Dedifferentiated amniotic fluid mesenchymal stem cell (primary cell): ENCODE results near the gene P2RX3.
"Not testable (repeated sequence)": the region's sequence is repeated elsewhere in the genome, so short reads cannot be mapped to it uniquely, and the experiment has no call there.

ENCODE experiments used
- DNase-seq: peaks from one replicate; pipeline ENCODE4 v3.0.0-alpha.2; 2016; ENCODE audit errors: extremely low spot score

The P2RX3 gene

DNA sequence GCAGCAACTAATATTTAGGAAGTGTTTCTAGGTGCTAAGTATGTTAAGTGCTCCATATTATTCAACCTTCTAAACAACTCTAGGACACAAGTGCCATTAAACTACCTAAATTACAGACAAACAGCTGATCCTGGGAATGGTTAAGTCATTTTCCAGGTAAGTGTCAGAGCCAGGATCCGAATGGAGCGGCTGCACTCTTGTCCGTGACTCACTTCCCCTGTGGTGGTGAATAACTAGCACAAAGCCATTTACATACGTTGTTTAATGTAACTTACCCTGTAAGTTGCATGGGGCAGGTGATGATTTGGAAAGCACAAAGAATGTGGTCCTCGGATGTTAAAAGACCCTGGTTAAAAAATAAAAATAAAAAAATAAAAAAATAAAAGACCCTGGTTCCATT lies 61.1 kb downstream of the P2RX3 start:
- DNase-seq, result no peak

DNA sequence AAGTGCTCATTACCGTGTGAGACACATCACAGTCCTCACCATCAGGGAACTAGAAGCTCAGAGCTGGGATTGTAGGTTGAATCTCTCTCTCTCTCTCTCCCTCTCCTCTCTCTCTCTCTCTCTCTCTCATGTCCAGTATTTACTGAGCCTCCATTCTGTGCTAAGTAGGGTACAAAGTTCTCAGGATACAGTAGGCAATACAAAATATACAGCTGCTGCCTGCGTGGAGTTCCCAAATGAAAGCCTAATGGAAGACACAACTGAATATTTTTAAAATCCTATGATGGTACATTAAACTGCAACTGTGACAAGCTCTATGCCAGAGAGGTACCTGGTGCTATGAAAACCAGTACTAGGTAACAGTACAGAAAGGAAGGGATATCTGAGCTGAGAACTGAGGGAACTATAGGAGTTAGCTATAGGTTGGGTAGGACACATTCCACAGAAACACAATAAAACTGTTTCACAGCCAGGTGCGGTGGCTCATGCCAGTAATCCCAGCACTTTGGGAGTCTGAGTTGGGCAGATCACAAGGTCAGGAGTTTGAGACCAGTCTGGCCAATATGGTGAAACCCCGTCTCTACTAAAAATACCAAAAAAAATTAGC lies 61.9 kb downstream of the P2RX3 start:
- DNase-seq, result no peak

DNA sequence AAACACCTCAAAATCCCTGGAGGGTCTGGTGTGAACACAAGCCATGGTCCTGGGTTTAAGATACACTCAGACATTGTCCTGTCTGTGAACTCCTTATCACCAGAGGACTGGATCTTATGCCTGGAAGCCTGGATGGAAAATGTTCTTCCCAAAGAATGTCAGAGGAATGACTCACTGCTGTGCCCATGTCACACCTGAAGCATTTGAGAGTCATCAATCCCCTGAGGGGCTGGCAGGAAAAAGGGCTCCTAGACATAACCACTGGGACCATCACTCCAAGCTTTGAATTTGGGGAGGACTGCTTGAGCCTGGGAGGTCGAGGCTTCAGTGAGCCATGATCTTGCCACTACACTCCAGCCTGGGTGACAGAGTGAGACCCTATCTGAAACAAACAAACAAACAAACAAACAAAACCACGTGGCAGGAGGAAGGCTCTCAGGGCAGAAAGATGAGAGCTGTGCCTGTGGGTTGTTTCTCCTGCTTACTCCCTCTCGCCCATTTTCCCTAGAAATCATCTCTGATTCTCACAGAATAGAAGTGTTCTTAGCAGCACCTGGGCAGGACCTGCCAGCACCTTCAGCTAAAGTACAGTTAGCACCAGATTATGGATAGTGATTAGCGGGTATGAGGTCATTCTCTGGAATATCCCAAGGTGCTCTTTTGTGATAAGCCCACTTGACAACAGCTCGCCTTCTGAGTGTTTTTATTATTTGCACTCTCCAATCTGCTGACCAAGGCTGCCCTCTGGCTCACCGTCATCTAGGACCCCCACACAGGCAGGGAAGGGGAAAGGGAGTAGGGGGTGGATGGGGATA lies 64.2 kb downstream of the P2RX3 start:
- DNase-seq, result no peak

DNA sequence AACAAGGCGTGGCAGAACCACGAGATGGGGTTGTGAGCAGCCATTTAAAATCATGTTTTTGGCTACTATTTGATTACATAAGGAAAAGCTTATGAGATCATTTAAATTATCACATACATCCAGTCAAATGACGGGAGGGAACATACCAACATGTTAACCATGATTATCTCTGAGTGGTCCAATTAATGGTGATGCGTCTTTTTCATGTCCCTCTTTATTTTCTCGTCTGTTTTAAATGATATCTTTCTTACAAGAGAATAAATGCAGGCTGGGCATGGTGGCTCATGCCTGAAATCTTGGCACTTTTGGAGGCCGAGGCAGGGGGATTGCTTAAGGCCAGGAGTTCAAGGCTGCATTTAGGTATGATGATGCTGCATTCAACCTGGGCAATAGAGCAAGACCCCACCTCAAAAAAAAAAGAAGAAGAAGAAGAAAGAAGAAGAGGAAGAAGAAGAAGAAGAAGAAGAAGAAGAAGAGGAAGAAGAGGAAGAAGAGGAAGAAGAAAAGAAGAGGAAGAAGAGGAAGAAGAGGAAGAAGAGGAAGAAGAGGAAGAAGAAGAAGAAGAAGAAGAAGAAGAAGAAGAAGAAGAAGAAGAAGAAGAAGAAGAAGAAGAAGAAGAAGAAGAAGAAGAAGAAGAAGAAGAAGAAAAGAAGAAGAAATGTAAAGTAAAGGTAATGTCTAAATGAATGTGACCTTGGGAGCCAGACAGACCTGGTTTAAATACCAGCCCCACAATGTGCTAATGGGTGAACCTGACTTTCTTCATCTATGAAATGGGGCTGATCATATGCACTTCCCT lies 65.0 kb downstream of the P2RX3 start:
- DNase-seq, result not testable (repeated sequence)

DNA sequence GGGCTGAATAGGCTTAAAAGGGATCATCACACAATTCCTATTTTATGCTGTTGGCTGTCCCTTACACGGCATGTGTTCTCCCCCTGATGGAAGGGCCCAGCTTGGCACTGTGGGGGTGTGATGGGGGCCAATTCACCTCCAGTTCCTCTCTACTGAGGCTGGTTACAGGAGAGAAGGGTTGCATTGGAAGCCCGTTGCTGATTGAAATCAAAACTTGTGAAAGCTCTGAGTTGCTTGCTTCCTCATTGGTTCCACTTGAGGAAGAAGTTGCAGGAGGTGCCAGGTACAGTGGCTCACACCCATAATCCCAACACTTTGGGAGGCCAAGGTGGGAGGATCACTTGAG lies 65.6 kb downstream of the P2RX3 start:
- DNase-seq, result no peak

DNA sequence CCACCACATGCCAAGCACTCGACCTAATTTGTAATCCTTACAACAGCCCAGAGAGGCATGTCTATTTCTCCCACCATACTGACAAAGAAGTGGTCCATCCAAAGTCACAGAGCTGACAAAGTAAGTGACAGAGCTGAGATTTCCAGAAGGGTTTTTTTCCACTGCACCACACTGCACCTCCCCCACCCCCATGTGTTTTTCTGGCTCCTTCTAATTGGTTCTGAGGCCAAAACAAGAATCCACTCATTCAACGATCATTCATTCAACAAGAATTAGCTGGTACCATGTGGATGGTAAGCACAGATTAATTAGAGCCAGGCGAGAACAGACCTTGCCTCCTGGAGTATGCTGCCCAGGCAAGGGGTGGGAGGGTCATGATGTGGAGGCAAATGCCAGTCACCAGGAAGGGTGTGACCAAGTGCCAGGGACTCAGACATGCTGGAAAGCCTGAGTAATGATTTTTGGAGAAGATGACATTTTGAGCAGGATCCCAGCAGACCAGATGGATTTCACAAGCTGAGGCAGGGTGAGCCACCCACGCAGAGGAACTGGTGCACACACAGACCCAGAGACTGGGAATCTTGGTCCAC lies 67.2 kb downstream of the P2RX3 start:
- DNase-seq, result no peak

DNA sequence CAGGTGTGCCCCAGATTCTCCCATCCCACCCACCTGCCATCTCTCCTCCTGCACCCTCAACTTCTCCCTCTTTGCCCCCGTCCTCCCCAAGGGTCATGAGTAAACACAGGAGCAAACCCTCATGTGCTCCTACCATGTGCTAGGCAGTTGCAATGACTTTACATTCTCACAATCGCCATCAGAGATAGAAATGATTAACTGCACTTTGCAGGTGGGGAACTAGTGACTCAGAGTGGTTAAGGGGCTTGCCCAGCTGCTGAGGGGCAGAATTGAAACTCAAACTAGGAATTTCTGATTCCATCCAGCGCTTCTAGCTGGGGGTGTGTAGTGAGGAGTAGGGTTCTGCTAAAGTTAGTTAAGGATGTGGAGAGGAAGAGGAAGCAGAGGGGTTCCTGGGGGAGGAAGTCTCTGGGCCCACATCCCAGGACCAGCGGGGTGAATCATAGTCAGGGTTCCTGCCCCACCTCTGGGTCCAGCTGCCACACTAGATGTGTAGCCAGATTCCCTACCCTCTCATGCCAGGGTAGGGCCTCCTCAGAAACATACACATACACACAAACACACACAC lies 68.3 kb downstream of the P2RX3 start:
- no peak for DNase-seq

DNA sequence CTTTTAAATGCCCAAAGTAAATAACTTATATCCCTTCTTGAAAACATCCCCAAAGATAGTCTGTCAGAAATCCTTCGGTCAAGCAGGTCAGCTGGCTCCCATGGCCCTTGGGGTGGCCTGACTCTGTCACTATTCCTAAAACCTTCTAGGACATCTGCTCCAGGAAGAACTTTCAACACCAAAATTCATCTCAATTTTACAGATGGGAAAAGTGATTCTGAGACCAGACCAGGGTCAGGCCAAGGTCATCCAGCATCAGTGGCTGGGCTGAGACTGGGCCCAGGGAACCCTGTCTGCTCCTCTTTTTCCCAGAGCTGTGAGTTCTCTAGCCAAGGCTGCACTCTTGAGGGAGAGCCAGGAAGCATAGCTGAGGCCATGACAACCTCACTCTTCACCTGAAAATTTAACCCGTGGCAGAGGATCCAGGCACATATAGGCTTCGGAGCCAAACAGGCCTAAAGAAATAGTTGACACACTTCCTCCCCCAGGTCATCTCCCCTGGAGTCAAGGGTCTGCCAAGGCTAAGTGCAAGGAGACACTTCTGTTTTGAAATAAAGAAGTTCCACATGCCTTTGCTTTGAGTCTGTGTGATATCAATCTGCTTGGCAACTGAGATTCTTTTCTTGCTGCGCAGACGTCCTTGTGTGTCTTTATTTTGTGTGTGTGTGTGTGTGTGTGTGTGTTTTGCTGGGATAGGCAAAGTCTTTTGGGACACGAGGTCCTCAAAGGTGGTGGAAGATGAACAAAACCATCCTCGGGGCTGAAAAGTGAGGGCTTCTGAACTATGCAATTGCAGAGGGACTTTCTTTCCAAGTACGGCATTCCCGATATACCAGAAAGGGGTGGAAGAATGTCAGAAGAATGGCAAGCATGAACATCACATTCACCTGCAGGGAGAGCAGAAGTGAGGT lies 69.1 kb downstream of the P2RX3 start:
- no peak for DNase-seq

DNA sequence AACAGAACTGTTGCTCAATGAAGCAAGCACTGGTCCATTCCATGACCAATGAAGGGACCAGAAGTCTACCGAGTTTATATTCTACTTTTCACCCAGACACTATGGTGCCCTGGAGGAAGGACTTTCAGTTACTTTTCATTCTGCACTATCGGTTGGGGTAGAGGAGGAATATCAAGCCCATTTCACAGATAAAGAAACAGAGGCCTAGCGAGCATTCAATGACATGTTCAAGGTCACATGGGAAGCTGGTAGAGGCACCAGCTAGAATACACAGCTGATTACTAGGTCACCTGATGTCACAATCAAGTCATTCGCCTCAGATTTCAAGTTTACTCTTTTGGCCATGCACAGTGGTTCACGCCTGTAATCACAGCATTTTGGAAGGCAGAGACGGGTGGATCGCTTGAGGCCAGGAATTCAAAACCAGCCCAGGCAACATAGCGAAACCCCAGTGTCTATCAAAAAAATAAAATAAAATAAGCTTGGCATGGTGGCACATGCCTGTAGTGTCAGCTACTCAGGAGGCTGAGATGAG lies 69.9 kb downstream of the P2RX3 start:
- DNase-seq, result no peak

DNA sequence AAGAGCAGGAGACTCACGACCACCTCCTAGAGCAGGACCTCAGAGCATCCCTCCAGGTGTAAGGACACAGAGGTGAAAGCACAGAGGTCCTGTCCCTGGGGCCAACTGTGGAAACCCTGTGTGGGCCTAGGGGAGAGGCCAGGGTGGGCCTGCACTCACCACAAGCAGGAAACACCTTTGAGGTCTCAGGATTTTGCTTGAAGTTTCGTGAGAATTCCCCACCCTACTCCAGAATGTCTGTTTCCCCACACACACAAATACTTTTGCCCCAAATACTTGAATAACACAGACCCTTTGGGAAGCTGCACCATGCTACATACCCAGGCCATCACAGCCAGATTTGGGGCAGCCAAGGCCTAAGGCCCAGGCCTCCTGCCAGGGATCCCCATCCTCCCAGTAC lies 70.6 kb downstream of the P2RX3 start:
- DNase-seq, result no peak

DNA sequence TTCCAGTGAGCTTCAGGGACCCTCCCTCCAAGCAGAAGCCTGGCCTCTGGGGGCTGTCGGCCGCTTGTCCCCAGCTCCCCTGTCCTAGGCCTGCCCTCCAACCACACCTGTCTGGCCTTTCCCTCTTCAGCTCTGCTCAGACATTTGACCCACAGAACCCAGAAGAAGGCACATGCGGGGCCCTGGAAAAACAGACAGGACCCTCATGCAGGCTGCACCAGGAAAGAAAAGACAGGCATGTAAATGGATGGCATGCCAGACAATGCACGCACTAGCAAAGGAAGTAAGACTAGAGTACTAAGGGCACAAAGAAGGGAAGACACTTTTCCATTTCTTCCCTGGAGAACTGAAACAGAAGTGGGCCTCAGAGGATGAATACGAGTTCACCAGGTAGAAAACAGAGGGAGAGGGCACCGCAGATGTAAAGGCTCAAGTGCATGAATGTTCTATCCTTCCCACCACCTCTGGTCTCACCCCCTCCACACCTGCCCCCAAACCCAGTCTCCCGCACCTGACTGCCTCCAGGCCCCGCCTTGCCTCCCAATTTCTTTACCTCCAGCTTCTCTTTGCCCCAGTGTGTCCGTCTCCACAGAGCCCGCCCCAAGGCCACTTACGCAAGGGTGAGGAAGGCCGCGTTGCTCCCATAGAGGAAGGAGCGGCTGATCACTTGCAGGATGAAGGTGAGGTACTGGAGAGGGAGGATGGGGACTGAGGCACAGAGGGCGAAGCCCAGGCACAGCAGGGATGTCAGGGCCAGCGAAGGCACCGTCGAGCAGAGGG lies 71.4 kb downstream of the P2RX3 start:
- DNase-seq, result no peak

DNA sequence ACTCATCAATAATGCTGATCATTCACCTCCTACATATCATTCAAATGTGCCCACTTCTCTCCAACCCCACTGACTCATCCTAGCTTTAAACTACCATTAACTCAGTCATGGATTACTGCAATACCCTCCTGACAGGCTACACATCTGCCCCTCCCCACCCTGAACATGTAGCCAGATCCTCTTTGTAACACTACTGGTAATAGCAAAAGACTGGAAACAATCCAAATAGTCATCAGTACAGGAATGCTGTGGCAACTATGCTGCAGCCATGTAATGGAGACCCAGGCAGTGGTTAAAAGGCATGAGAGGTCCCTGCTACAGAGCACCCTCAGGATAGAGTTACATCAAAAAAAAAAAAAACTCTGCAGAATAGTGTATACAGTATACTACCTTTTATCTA lies 72.1 kb downstream of the P2RX3 start:
- peak; percentile 46 for DNase-seq

DNA sequence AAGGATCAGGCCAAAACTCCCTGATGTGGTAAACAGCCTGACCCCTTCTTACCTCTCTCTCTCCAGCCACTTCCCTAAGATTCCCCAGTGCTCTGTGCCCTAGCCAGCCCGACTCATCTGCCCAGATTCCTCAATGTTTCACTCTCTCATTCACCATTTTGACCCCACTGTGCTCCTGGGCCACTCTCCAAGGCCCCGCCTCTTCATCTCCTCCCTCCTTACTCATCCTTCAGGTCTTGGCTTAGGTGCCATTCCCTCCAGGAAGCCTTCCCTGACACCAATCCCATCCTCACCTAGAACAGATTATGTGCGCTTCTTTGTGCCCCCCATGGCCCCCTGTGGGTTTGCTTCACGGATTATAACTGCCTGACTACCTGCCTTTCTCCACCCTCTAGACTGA lies 75.5 kb downstream of the P2RX3 start:
- DNase-seq, result no peak

DNA sequence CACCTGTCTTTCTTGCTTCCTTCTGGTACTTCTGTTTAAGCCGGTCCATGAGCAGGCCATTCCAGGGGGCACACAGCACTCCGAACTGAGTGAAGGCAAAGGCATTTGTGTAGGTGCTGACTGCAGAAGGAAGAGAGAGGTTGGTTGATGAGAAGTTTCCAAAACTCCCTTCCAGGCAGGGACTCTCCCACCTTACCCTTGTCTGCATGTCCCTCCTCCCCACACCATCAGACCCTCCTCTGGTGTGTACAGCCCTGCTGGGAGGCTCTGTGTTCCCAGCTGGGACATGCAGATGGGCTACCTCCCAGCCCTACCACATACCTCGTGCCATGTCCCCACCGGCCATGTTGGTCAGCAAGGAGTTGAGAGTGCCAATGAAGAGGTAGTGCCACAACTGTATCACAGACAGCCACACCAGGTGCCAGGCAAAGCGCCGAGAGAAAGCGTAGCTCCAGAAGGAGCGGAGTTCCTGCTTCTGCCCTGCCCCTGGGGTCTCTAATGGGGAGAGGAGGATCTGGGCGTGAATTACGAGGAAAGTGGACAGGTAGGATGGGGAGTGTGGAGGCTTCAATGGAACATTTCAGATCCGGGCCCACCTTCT lies 76.6 kb downstream of the P2RX3 start:
- DNase-seq, result no peak

DNA sequence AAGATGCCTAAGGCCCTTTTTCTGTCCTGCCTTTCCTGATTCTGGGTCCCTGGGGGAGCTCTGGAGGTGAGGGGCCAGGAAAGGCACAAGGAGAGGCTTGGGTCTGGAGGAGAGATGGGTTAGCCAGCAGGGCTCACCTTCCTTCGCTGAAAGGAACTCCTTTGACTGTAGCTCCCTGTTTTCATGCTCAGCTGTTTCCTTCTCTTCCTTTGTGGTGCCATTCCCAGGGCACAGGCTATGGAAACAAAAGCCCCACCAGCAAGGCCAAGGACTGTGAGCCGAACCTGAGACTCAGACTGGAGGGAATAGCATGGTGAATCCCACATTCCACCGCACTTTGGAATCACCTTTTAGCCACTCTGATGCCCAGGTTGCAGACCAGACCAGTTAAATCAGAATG lies 78.3 kb downstream of the P2RX3 start:
- DNase-seq, result no peak

DNA sequence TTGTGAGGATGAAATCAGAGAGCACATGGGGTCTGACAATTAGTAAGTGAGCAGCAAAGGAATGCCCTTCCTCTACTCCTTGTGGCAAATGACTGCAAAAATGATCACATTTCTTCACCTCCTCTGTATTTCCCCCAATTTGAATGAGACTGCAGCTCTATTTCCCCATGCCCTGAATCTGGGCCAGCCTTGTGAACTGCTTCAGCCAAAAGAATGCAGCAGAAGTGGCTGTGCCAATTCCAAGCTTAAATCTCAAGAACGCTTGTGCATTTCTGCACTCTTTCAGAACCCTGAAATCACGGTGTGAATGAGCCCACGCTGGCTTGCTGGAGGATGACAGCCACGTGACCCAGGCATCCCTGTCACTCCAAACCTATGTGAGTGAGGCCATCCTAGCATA lies 78.9 kb downstream of the P2RX3 start:
- peak; percentile 33 for DNase-seq

DNA sequence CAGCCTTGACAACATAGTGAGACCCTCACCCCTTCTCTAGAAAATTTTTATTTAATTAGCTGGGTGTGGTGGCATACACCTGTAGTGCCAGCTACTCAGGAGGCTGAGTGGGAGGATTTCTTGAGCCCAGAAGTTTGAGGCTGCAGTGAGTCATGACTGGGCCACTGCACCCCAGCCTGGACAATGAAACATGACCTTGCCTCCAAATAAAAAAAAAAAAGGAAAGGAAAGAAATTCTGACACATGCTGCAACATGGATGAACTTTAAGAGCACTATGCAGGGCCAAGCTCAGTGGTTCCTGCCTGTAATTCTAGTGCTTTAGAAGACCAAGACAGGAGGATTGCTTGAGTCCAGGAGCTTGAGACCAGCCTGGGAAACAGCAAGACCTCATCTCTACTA lies 80.0 kb downstream of the P2RX3 start:
- DNase-seq, result no peak

DNA sequence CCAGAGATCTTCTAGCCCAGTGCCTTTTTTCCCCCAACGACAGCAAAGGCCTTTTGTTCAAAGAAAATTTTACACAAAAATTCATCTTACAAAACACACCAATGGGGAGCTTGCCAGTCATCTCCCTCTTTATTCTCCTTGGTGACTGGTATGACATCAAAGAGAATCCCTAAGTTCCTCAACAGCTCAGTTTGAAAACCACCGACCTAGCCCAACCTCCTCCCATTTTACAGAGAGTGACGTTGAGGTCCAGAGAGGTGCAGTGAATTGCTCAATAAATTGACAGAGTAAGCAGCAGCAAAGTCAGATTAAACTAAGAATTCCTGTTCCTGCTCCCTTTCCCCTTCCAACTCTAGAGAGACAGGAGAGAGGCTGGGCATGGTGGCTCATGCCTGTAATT lies 81.0 kb downstream of the P2RX3 start:
- DNase-seq, result no peak

DNA sequence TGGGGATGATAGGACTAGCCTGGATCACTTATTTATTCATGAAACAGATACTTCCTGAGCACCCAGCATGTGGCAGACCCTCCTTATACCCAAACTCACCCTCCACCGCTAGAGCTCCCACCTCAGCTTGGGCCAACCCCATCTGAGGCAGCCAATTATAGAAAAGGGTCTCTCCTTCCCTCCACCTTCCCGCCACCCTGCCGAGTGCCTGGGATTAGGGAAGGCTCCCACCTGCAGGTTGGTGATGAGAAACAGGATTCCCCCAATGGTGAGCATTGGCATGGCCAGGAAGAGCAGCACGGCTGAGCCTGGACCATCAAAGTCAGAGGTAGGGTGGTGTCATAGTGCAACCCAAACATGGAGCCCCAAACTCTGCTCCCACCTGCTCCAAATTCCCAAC lies 82.9 kb downstream of the P2RX3 start:
- DNase-seq, result no peak

DNA sequence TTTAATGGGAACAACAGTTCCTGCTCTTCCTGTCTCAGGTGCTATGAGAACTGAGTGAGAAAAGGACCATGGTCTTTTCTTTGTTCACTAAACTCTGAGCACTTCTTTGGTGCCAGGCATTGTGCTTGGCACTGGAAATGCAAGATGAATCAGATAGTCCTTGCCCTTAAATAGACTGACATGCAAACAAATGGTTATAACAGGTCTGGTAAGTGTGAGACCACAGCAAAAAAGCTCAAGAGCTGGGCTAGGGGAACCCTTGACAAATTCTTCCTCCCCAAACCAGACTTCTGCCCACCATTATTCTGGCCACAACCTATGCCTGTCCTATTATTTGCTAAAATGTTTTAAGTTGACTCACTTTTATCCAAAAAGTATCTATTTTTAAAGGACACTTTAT lies 83.7 kb downstream of the P2RX3 start:
- DNase-seq, result no peak
